ENCODE measurements around the gene NMRK1. TPM values are rescaled to one million over a fixed set of nuclear protein-coding genes. Genes with fewer than 3 reads are reported as not detected.

Gene NMRK1
- total RNA-seq, 2 experiments from 2014 or later: 17.0 to 33.2 TPM

Small RNAs within 50 kb of the gene (small RNA-seq; reads per million reads assigned to genes)
- not detected for gene RF02271

Other genes starting within 250 kb of the NMRK1 start
- gene TRPM6, start 200.2 kb downstream of the NMRK1 start, total RNA-seq (2014; rRNA removed; shearing (Covaris generic)): not detected in 2 replicates
- not detected in 2 replicates for gene TRPM6, start 200.2 kb downstream of the NMRK1 start, total RNA-seq (2022)
- gene C9orf40, start 135.2 kb downstream of the NMRK1 start, total RNA-seq (2014; rRNA removed; shearing (Covaris generic)): 16.2 and 19.8 TPM in 2 replicates
- gene C9orf40, start 135.2 kb downstream of the NMRK1 start, total RNA-seq (2022): 39.8 and 41.3 TPM in 2 replicates
- 26.8 and 29.1 TPM in 2 replicates for gene CARNMT1, start 59.9 kb downstream of the NMRK1 start, total RNA-seq (2014; rRNA removed; shearing (Covaris generic))
- gene CARNMT1, start 59.9 kb downstream of the NMRK1 start, total RNA-seq (2022): 40.3 and 49.0 TPM in 2 replicates
- gene OSTF1, start 359 bp upstream of the NMRK1 start, total RNA-seq (2014; rRNA removed; shearing (Covaris generic)): 37.3 and 49.9 TPM in 2 replicates
- gene OSTF1, start 359 bp upstream of the NMRK1 start, total RNA-seq (2022): 51.7 and 58.1 TPM in 2 replicates